Transverse colon (tissue), 4 donors: ENCODE data around the gene ANO1. TPM values are rescaled to one million over a fixed set of nuclear protein-coding genes. Genes with fewer than 3 reads are reported as not detected.

Source experiments
- DNase-seq: peaks from one replicate; pipeline ENCODE4 v3.0.0-alpha.2; 2019
- H3K27ac ChIP-seq, 4 donors: fragments of 200-600 bp; sonication (generic); 2 replicates each; pipeline ENCODE4 v1.5.1; 2016 to 2018; ENCODE audit warnings: inconsistent platforms in 4 of 4
- H3K27me3 ChIP-seq: fragments of 200-600 bp; sonication (generic); 2 replicates; pipeline ENCODE4 v1.5.1; 2017; ENCODE audit warnings: inconsistent platforms
- H3K36me3 ChIP-seq, 4 donors: fragments of 200-600 bp; sonication (generic); 2 replicates each; pipeline ENCODE4 v1.5.1; 2017 to 2019; ENCODE audit warnings: inconsistent platforms in 4 of 4
- H3K4me1 ChIP-seq, 4 donors: fragments of 200-600 bp; sonication (generic); 2 replicates each; pipeline ENCODE4 v1.5.1; 2017 to 2020; ENCODE audit warnings: inconsistent platforms in 4 of 4
- H3K4me3 ChIP-seq, 4 donors: fragments of 200-600 bp; sonication (generic); 1 replicate in 1 of 4; 2 replicates in 3 of 4; pipeline versions ENCODE4 v1.5.1 to v1.6.1; 2017 to 2019; ENCODE audit warnings: inconsistent platforms in 4 of 4
- H3K9me3 ChIP-seq, 2 donors: fragments of 200-600 bp; sonication (generic); 2 replicates each; pipeline ENCODE4 v1.5.1; 2017 to 2019; ENCODE audit warnings: inconsistent platforms in 2 of 2
- CTCF ChIP-seq, 5 experiments: fragments of 200-600 bp in 3 of 5; fragments of 450-650 bp in 2 of 5; sonication (generic) in 3 of 5; IDR thresholded peaks; 1 replicate in 2 of 5; 2 replicates in 3 of 5; pipeline ENCODE4 v1.5.1; 2016 to 2017; ENCODE audit warnings: antibody characterized with exemption in 5 of 5, inconsistent platforms in 3 of 5, mild to moderate bottlenecking in 2 of 5, moderate library complexity in 1 of 5
- EP300 ChIP-seq: sonication (generic); formaldehyde crosslinking; IDR thresholded peaks from one replicate; pipeline ENCODE4 v1.6.1; 2017; ENCODE audit warnings: antibody characterized with exemption, low read depth
- POLR2A ChIP-seq: fragments of 450-650 bp; IDR thresholded peaks from one replicate; pipeline ENCODE4 v1.6.1; 2016; ENCODE audit warnings: antibody characterized with exemption, mild to moderate bottlenecking, moderate library complexity
- POLR2AphosphoS5 ChIP-seq, 3 donors: sonication (generic); formaldehyde crosslinking; IDR thresholded peaks; one replicate each; pipeline ENCODE4 v1.6.1; 2016; ENCODE audit warnings: antibody characterized with exemption in 3 of 3
- WGBS, 2 donors: methylation state at CpG; one replicate each; pipeline ENCODE4 v1.1.5; 2018; ENCODE audit warnings: low coverage in 1 of 2; 5-methylcytosine and 5-hydroxymethylcytosine counted together
- in situ Hi-C, 4 donors: fragments of 200-750 bp; cut with MboI; loops; one replicate each; pipeline versions ENCODE4 v1.15.0 to v1.15.1; 2017; ENCODE audit warnings: low sequenced_read_pairs in 3 of 4, low pct_ligation_motif_present in 1 of 4, low pct_unique_long_range_greater_than_20kb in 1 of 4
- intact Hi-C: fragments of 100-400 bp; cut with DNase I; formaldehyde crosslinking; loops from one replicate; pipeline ENCODE4 v1.15.1; 2023; ENCODE audit warnings: low total_unique reads
- total RNA-seq, 4 donors: library from RNA; depleted of rRNA; stranded (reverse); fragments of >200 nt; gene quantifications; one replicate each; pipeline ENCODE4 v1.1.0, GENCODE V29; 2016

Gene ANO1
- total RNA-seq, 4 donors from 2014 or later = 7.9 to 20.9 (median 11.3) TPM

GRCh38 chr11:70070706-70071105, 7.4 kb upstream of the ANO1 start:
- Histone ChIP-seq H3K4me1 (no peaks in the 10 kb centered on the region), H3K9me3 (no peaks in the 10 kb centered on the region), H3K4me3 (no peak overlapping the region), H3K27me3 (peaks cover 62% of the 10 kb centered on the region), H3K36me3 (no peaks in the 10 kb centered on the region), H3K27ac (no peak overlapping the region)
- in situ Hi-C loops = no loop called here
- intact Hi-C loops = no loop called here
- TF ChIP-seq POLR2A (no peak), POLR2AphosphoS5 (IDR thresholded peaks at IDR 0.05) (no peak), CTCF (IDR thresholded peaks at IDR 0.05) (no peak), EP300 (no peak)
- no peak for DNase-seq
- 53 to 86% methylated on average over 2 to 9 of the region's 9 CpGs for whole genome bisulfite sequencing, 2 donors

GRCh38 chr11:70071996-70072395, 6.1 kb upstream of the ANO1 start:
- intact Hi-C loops = no loop called here
- Histone ChIP-seq H3K36me3 (no peaks in the 10 kb centered on the region), H3K27me3 (peaks cover 74% of the 10 kb centered on the region), H3K9me3 (no peaks in the 10 kb centered on the region), H3K27ac (no peak overlapping the region), H3K4me3 (no peak overlapping the region), H3K4me1 (no peaks in the 10 kb centered on the region)
- in situ Hi-C loops = no loop called here
- TF ChIP-seq POLR2A (no peak), POLR2AphosphoS5 (IDR thresholded peaks at IDR 0.05) (no peak), EP300 (no peak), CTCF (IDR thresholded peaks at IDR 0.05) (no peak)
- DNase-seq = no peak
- WGBS, 2 donors = 85 to 87% methylated on average over 3 to 12 of the region's 12 CpGs

GRCh38 chr11:70072461-70072860, 5.7 kb upstream of the ANO1 start:
- TF ChIP-seq POLR2A = no peak
- TF ChIP-seq POLR2AphosphoS5 (IDR thresholded peaks at IDR 0.05) = no peak
- no peak for TF ChIP-seq EP300
- TF ChIP-seq CTCF (IDR thresholded peaks at IDR 0.05) = no peak
- Histone ChIP-seq H3K9me3 (no peaks in the 10 kb centered on the region), H3K4me1 (peaks cover 0 to under 1% (median 0%) of the 10 kb centered on the region in 4 donors), H3K36me3 (no peaks in the 10 kb centered on the region), H3K4me3 (no peak overlapping the region), H3K27ac (no peak overlapping the region), H3K27me3 (peaks cover 76% of the 10 kb centered on the region)
- intact Hi-C loops = no loop called here
- 69% methylated on average over 12 of the region's 12 CpGs; no CpG with 5 or more reads in 1 of the 2 donors for WGBS, 2 donors
- no peak for DNase-seq
- in situ Hi-C loops = no loop called here

- Histone ChIP-seq H3K9me3 (no peaks in the 10 kb centered on the region), H3K27me3 (peaks cover 79% of the 10 kb centered on the region), H3K4me3 (no peak overlapping the region), H3K36me3 (no peaks in the 10 kb centered on the region), H3K4me1 (peaks cover 0 to 7% (median 3%) of the 10 kb centered on the region in 4 donors), H3K27ac (no peak overlapping the region)
- no peak for DNase-seq
- intact Hi-C loops (no loop called here), in situ Hi-C loops (no loop called here)
- TF ChIP-seq POLR2A = no peak
- TF ChIP-seq POLR2AphosphoS5 (IDR thresholded peaks at IDR 0.05) = no peak
- no peak for TF ChIP-seq CTCF (IDR thresholded peaks at IDR 0.05)
- TF ChIP-seq EP300 = no peak
- WGBS, 2 donors = 34 to 46% methylated on average over 12 to 20 of the region's 21 CpGs
Observed at GRCh38 chr11:70072861-70073755, 5.0 kb upstream of the ANO1 start.
